ENCODE measurements around the gene ROBO1.
"Not testable (repeated sequence)": the region's sequence is repeated elsewhere in the genome, so short reads cannot be mapped to it uniquely, and the experiment has no call there.

ROBO1 gene

GRCh38 chr3:79358327-79358726, 409.5 kb downstream of the ROBO1 start:
- H3K9ac ChIP-seq (ENCODE audit: low read depth, low read length), result no peak overlapping the region

GRCh38 chr3:79354179-79354688, 413.6 kb downstream of the ROBO1 start:
- H3K27ac ChIP-seq (ENCODE audit: low read depth, low read length), result no peak overlapping the region
- no peaks in the 10 kb centered on the region for H3K27me3 ChIP-seq (ENCODE audit: control insufficient read depth, insufficient read depth, low read length)
- no peak overlapping the region for H3K9ac ChIP-seq (ENCODE audit: low read depth, low read length)
- no peak overlapping the region for H3K4me3 ChIP-seq (ENCODE audit: low read depth, low read length)
- H3K9me3 ChIP-seq (ENCODE audit: control insufficient read depth, insufficient read depth, low read length), result no peaks in the 10 kb centered on the region
- no peaks in the 10 kb centered on the region for H3K36me3 ChIP-seq (ENCODE audit: control insufficient read depth, insufficient read depth, low read length)
- H3K4me1 ChIP-seq (ENCODE audit: control insufficient read depth, insufficient read depth, low read length), result peaks cover 5% of the 10 kb centered on the region; the same call in 1 of the 2 replicates

More at GRCh38 chr3:79358327-79358726, 409.5 kb downstream of the ROBO1 start:
- Histone ChIP-seq H3K36me3 (ENCODE audit: control insufficient read depth, insufficient read depth, low read length) (no peaks in the 10 kb centered on the region), H3K4me1 (ENCODE audit: control insufficient read depth, insufficient read depth, low read length) (peaks cover 5% of the 10 kb centered on the region; the same call in 1 of the 2 replicates), H3K9me3 (ENCODE audit: control insufficient read depth, insufficient read depth, low read length) (no peaks in the 10 kb centered on the region), H3K4me3 (ENCODE audit: low read depth, low read length) (no peak overlapping the region), H3K27ac (ENCODE audit: low read depth, low read length) (no peak overlapping the region), H3K27me3 (ENCODE audit: control insufficient read depth, insufficient read depth, low read length) (no peaks in the 10 kb centered on the region)

GRCh38 chr3:79351699-79352098, 416.1 kb downstream of the ROBO1 start:
- Histone ChIP-seq H3K9me3 (ENCODE audit: control insufficient read depth, insufficient read depth, low read length) (no peaks in the 10 kb centered on the region), H3K9ac (ENCODE audit: low read depth, low read length) (no peak overlapping the region), H3K4me3 (ENCODE audit: low read depth, low read length) (no peak overlapping the region), H3K27me3 (ENCODE audit: control insufficient read depth, insufficient read depth, low read length) (no peaks in the 10 kb centered on the region), H3K36me3 (ENCODE audit: control insufficient read depth, insufficient read depth, low read length) (no peaks in the 10 kb centered on the region), H3K4me1 (ENCODE audit: control insufficient read depth, insufficient read depth, low read length) (peaks cover 3% of the 10 kb centered on the region; the same call in 1 of the 2 replicates), H3K27ac (ENCODE audit: low read depth, low read length) (no peak overlapping the region)

GRCh38 chr3:79344876-79345871, 422.6 kb downstream of the ROBO1 start:
- Histone ChIP-seq H3K27me3 (ENCODE audit: control insufficient read depth, insufficient read depth, low read length) (no peaks in the 10 kb centered on the region), H3K9me3 (ENCODE audit: control insufficient read depth, insufficient read depth, low read length) (no peaks in the 10 kb centered on the region), H3K4me1 (ENCODE audit: control insufficient read depth, insufficient read depth, low read length) (no peaks in the 10 kb centered on the region), H3K4me3 (ENCODE audit: low read depth, low read length) (no peak overlapping the region), H3K9ac (ENCODE audit: low read depth, low read length) (no peak overlapping the region), H3K27ac (ENCODE audit: low read depth, low read length) (no peak overlapping the region), H3K36me3 (ENCODE audit: control insufficient read depth, insufficient read depth, low read length) (no peaks in the 10 kb centered on the region)

GRCh38 chr3:79341961-79342360, 425.8 kb downstream of the ROBO1 start:
- H3K9ac ChIP-seq (ENCODE audit: low read depth, low read length), result no peak overlapping the region
- no peaks in the 10 kb centered on the region for H3K27me3 ChIP-seq (ENCODE audit: control insufficient read depth, insufficient read depth, low read length)
- no peaks in the 10 kb centered on the region for H3K36me3 ChIP-seq (ENCODE audit: control insufficient read depth, insufficient read depth, low read length)
- no peak overlapping the region for H3K27ac ChIP-seq (ENCODE audit: low read depth, low read length)
- H3K9me3 ChIP-seq (ENCODE audit: control insufficient read depth, insufficient read depth, low read length), result peaks cover 6% of the 10 kb centered on the region; the same call in 1 of the 2 replicates
- no peaks in the 10 kb centered on the region for H3K4me1 ChIP-seq (ENCODE audit: control insufficient read depth, insufficient read depth, low read length)
- H3K4me3 ChIP-seq (ENCODE audit: low read depth, low read length), result no peak overlapping the region

GRCh38 chr3:79339846-79340245, 428.0 kb downstream of the ROBO1 start:
- Histone ChIP-seq H3K27me3 (ENCODE audit: control insufficient read depth, insufficient read depth, low read length) (no peaks in the 10 kb centered on the region), H3K4me3 (ENCODE audit: low read depth, low read length) (no peak overlapping the region), H3K27ac (ENCODE audit: low read depth, low read length) (no peak overlapping the region), H3K9ac (ENCODE audit: low read depth, low read length) (no peak overlapping the region), H3K4me1 (ENCODE audit: control insufficient read depth, insufficient read depth, low read length) (no peaks in the 10 kb centered on the region), H3K9me3 (ENCODE audit: control insufficient read depth, insufficient read depth, low read length) (peaks cover 16% of the 10 kb centered on the region), H3K36me3 (ENCODE audit: control insufficient read depth, insufficient read depth, low read length) (no peaks in the 10 kb centered on the region)

GRCh38 chr3:79337798-79338197, 430.0 kb downstream of the ROBO1 start:
- Histone ChIP-seq H3K36me3 (ENCODE audit: control insufficient read depth, insufficient read depth, low read length) (no peaks in the 10 kb centered on the region), H3K4me3 (ENCODE audit: low read depth, low read length) (no peak overlapping the region), H3K27ac (ENCODE audit: low read depth, low read length) (no peak overlapping the region), H3K9ac (ENCODE audit: low read depth, low read length) (no peak overlapping the region), H3K9me3 (ENCODE audit: control insufficient read depth, insufficient read depth, low read length) (peaks cover 16% of the 10 kb centered on the region), H3K27me3 (ENCODE audit: control insufficient read depth, insufficient read depth, low read length) (no peaks in the 10 kb centered on the region), H3K4me1 (ENCODE audit: control insufficient read depth, insufficient read depth, low read length) (no peaks in the 10 kb centered on the region)

GRCh38 chr3:79329154-79329553, 438.6 kb downstream of the ROBO1 start:
- Histone ChIP-seq H3K27ac (ENCODE audit: low read depth, low read length) (no peak overlapping the region), H3K4me3 (ENCODE audit: low read depth, low read length) (no peak overlapping the region), H3K4me1 (ENCODE audit: control insufficient read depth, insufficient read depth, low read length) (peaks cover 37% of the 10 kb centered on the region)

GRCh38 chr3:79326642-79327041, 441.2 kb downstream of the ROBO1 start:
- Histone ChIP-seq H3K27ac (ENCODE audit: low read depth, low read length) (peak overlapping the region; percentile 87), H3K4me3 (ENCODE audit: low read depth, low read length) (peak overlapping the region; percentile 48), H3K4me1 (ENCODE audit: control insufficient read depth, insufficient read depth, low read length) (peaks cover 38% of the 10 kb centered on the region), H3K36me3 (ENCODE audit: control insufficient read depth, insufficient read depth, low read length) (no peaks in the 10 kb centered on the region), H3K9me3 (ENCODE audit: control insufficient read depth, insufficient read depth, low read length) (no peaks in the 10 kb centered on the region), H3K9ac (ENCODE audit: low read depth, low read length) (peak overlapping the region; percentile 49), H3K27me3 (ENCODE audit: control insufficient read depth, insufficient read depth, low read length) (no peaks in the 10 kb centered on the region)

More at GRCh38 chr3:79329154-79329553, 438.6 kb downstream of the ROBO1 start:
- no peaks in the 10 kb centered on the region for H3K27me3 ChIP-seq (ENCODE audit: control insufficient read depth, insufficient read depth, low read length)
- no peaks in the 10 kb centered on the region for H3K9me3 ChIP-seq (ENCODE audit: control insufficient read depth, insufficient read depth, low read length)
- no peaks in the 10 kb centered on the region for H3K36me3 ChIP-seq (ENCODE audit: control insufficient read depth, insufficient read depth, low read length)
- H3K9ac ChIP-seq (ENCODE audit: low read depth, low read length), result no peak overlapping the region

- H3K27me3 ChIP-seq (ENCODE audit: control insufficient read depth, insufficient read depth, low read length); H3K36me3 ChIP-seq (ENCODE audit: control insufficient read depth, insufficient read depth, low read length); H3K9me3 ChIP-seq (ENCODE audit: control insufficient read depth, insufficient read depth, low read length): not testable (repeated sequence)
- Histone ChIP-seq H3K4me1 (ENCODE audit: control insufficient read depth, insufficient read depth, low read length) (peaks cover 45% of the 10 kb centered on the region), H3K4me3 (ENCODE audit: low read depth, low read length) (peak overlapping the region; percentile 48), H3K9ac (ENCODE audit: low read depth, low read length) (peak overlapping the region; percentile 49; the same call in 1 of the 2 replicates), H3K27ac (ENCODE audit: low read depth, low read length) (peak overlapping the region; percentile 87)
Observed at GRCh38 chr3:79325833-79326383, 441.9 kb downstream of the ROBO1 start.
